Measurements from ENCODE around the gene SLC1A2.

GRCh38 chr11:35243774-35244173 is 175.6 kb downstream of the SLC1A2 start:
- TF ChIP-seq, protein P1, sequence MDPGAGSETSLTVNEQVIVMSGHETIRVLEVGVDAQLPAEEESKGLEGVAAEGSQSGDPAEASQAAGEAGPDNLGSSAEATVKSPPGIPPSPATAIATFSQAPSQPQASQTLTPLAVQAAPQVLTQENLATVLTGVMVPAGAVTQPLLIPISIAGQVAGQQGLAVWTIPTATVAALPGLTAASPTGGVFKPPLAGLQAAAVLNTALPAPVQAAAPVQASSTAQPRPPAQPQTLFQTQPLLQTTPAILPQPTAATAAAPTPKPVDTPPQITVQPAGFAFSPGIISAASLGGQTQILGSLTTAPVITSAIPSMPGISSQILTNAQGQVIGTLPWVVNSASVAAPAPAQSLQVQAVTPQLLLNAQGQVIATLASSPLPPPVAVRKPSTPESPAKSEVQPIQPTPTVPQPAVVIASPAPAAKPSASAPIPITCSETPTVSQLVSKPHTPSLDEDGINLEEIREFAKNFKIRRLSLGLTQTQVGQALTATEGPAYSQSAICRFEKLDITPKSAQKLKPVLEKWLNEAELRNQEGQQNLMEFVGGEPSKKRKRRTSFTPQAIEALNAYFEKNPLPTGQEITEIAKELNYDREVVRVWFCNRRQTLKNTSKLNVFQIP (CRISPR knock-in tag; IDR thresholded peaks at IDR 0.05; ENCODE audit: borderline replicate concordance, low read depth) = no peak
- TF ChIP-seq ZFP30 (CRISPR knock-in tag; IDR thresholded peaks at IDR 0.05) = no peak

Measured in SK-N-SH treated with all-trans-retinoic acid at 6 μM for 48 hours (cell line).